Osteocyte (in vitro differentiated cells): ENCODE data around the gene CUTA. TPM values are rescaled to one million over a fixed set of nuclear protein-coding genes. Genes with fewer than 3 reads are reported as not detected.
A peak's percentile ranks its signal among the peaks of the same experiment; 100 is the strongest.

ENCODE experiments used
- DNase-seq: peaks from one replicate; pipeline ENCODE4 v3.0.0; 2021; ENCODE audit warnings: mixed read lengths; ENCODE audit not compliant: unreplicated experiment; ENCODE audit errors: extremely low spot score
- H3K27ac Mint-ChIP-seq: one replicate; pipeline ENCODE4 v1.8.0; 2021; ENCODE audit warnings: mild to moderate bottlenecking, mixed read lengths; ENCODE audit not compliant: unreplicated experiment
- H3K27me3 Mint-ChIP-seq: one replicate; pipeline ENCODE4 v1.8.0; 2021; ENCODE audit warnings: mixed read lengths; ENCODE audit not compliant: unreplicated experiment
- H3K36me3 Mint-ChIP-seq: one replicate; pipeline ENCODE4 v1.8.0; 2021; ENCODE audit warnings: mixed read lengths; ENCODE audit not compliant: unreplicated experiment
- H3K4me1 Mint-ChIP-seq: one replicate; pipeline ENCODE4 v1.8.0; 2021; ENCODE audit warnings: mixed read lengths; ENCODE audit not compliant: unreplicated experiment
- H3K4me3 Mint-ChIP-seq: one replicate; pipeline ENCODE4 v1.8.0; 2021; ENCODE audit warnings: mild to moderate bottlenecking, moderate library complexity, mixed read lengths; ENCODE audit not compliant: unreplicated experiment
- H3K9me3 Mint-ChIP-seq: one replicate; pipeline ENCODE4 v1.8.0; 2021; ENCODE audit warnings: mixed read lengths; ENCODE audit not compliant: unreplicated experiment
- CTCF ChIP-seq: fragments of 200-600 bp; sonication (generic); IDR thresholded peaks from 2 replicates; pipeline ENCODE4 v1.5.0; 2021; ENCODE audit warnings: antibody characterized with exemption, mild to moderate bottlenecking, moderate library complexity
- total RNA-seq: library from RNA; stranded (reverse); gene quantifications from 2 replicates; pipeline ENCODE4 v1.2.1, GENCODE V29; 2021

The CUTA gene
- total RNA-seq, 1 donor from 2014 or later: 302 TPM

- DNase-seq: no peak
- Mint-ChIP-seq H3K27me3 (no peaks in the 10 kb centered on the region), H3K36me3 (peaks cover 21% of the 10 kb centered on the region), H3K4me3 (peak overlapping the region; percentile 6), H3K9me3 (no peaks in the 10 kb centered on the region), H3K4me1 (peaks cover 62% of the 10 kb centered on the region), H3K27ac (no peak overlapping the region)
- TF ChIP-seq CTCF: no peak
Measured at GRCh38 chr6:33415831-33416230, 2.1 kb downstream of the CUTA start.

GRCh38 chr6:33414592-33415271, 3.2 kb downstream of the CUTA start:
- Mint-ChIP-seq H3K4me1 (peaks cover 60% of the 10 kb centered on the region), H3K4me3 (peak overlapping the region; percentile 30), H3K9me3 (no peaks in the 10 kb centered on the region), H3K27me3 (no peaks in the 10 kb centered on the region), H3K36me3 (peaks cover 21% of the 10 kb centered on the region), H3K27ac (peak overlapping the region; percentile 45)
- peak; percentile 43 for TF ChIP-seq CTCF
- DNase-seq: no peak

GRCh38 chr6:33413241-33414120, 4.4 kb downstream of the CUTA start:
- no peak for TF ChIP-seq CTCF
- no peak for DNase-seq
- H3K36me3 Mint-ChIP-seq: peaks cover 21% of the 10 kb centered on the region
- H3K4me1 Mint-ChIP-seq: peaks cover 49% of the 10 kb centered on the region
- H3K27me3 Mint-ChIP-seq: no peaks in the 10 kb centered on the region
- no peak overlapping the region for H3K4me3 Mint-ChIP-seq
- H3K9me3 Mint-ChIP-seq: no peaks in the 10 kb centered on the region
- H3K27ac Mint-ChIP-seq: peak overlapping the region; percentile 45

- peak overlapping the region; percentile 74 for H3K4me3 Mint-ChIP-seq
- no peak for DNase-seq
- no peaks in the 10 kb centered on the region for H3K27me3 Mint-ChIP-seq
- peaks cover 45% of the 10 kb centered on the region for H3K4me1 Mint-ChIP-seq
- H3K9me3 Mint-ChIP-seq: no peaks in the 10 kb centered on the region
- TF ChIP-seq CTCF: no peak
- H3K27ac Mint-ChIP-seq: peak overlapping the region; percentile 50
- peaks cover 21% of the 10 kb centered on the region for H3K36me3 Mint-ChIP-seq
Measured at GRCh38 chr6:33412140-33413009, 5.5 kb downstream of the CUTA start.
